GM21423 (cell line): ENCODE data around the gene SP9.

Experiments used
- ATAC-seq: cut with Tn5 transposase; IDR thresholded peaks from one replicate; pipeline ENCODE4 v1.9.1; 2021; ENCODE audit warnings: mild to moderate bottlenecking, moderate library complexity; ENCODE audit not compliant: unreplicated experiment

Gene SP9

GRCh38 chr2:174333372-174334277 is 1.1 kb upstream of the SP9 start:
- ATAC-seq, result no peak

DNA sequence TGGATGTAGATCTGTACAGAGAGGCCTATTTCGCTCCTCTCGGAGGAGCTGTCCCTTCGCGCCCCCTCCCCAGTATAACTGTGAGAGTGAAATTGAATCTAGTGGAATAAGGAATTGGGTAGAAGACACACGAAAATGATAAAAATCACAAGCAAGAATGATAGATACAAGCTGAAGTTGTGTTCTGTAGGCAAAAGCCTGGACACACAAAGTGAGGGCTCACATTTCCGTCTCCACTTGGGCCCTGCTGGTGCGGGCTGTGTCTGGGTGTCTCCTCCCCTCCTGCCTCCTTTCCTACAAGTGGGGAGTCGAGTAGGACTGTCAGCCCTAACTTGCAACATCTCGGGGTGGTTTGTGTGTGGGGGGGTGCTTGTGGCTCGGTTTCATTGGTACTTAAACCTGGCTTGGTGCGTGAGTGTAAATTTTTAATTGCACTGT is 457 bp upstream of the SP9 start:
- no peak for ATAC-seq

- no peak for ATAC-seq
These were observed 667 bp downstream of the SP9 start for GRCh38 chr2:174335254-174335987.

- no peak for ATAC-seq
These were observed 1.3 kb downstream of the SP9 start for GRCh38 chr2:174335988-174336500.

DNA sequence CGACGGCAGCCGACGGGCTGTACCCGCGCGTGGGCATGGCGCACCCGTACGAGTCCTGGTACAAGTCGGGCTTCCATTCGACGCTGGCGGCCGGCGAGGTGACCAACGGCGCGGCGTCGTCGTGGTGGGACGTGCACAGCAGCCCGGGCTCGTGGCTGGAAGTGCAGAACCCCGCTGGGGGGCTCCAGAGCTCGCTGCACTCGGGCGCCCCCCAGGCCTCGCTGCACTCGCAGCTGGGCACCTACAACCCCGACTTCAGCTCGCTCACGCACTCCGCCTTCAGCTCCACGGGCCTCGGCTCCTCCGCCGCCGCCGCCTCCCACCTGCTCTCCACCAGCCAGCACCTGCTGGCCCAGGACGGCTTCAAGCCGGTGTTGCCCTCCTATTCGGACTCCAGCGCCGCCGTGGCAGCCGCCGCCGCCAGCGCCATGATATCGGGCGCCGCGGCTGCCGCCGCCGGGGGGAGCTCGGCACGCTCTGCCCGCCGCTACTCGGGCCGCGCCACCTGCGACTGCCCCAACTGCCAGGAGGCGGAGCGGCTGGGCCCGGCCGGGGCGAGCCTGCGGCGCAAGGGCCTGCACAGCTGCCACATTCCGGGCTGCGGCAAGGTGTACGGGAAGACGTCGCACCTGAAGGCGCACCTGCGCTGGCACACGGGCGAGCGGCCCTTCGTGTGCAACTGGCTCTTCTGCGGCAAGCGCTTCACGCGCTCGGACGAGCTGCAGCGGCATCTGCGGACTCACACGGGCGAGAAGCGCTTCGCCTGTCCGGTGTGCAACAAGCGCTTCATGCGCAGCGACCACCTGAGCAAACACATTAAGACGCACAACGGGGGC is 2.0 kb downstream of the SP9 start:
- ATAC-seq, result peak; percentile 49

GRCh38 chr2:174337337-174338146 is 2.8 kb downstream of the SP9 start:
- ATAC-seq, result peak; percentile 16

DNA sequence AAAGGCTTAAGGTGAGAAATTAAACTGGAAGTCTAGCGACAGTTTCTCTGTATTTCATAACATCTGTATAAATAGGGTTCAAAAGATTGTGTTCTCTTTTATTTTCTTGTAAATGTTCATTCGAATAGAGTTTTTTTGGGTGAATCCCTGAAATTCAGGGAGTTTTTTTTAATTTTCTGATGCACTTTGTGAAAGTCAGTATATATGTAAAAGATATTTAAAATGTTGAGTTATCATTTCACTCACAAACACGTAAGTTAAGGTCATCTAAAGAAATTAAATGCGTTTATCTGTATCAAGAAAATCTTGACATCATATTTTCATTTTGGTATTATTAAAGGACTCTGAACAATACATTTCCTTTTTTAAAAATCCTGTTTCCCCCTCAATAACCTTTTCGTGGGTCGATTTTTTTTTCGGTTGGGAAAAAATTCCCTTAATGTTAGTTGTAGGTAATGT is 3.4 kb downstream of the SP9 start:
- ATAC-seq, result no peak

- ATAC-seq, result no peak
These were observed 4.2 kb downstream of the SP9 start for GRCh38 chr2:174338671-174339560.

DNA sequence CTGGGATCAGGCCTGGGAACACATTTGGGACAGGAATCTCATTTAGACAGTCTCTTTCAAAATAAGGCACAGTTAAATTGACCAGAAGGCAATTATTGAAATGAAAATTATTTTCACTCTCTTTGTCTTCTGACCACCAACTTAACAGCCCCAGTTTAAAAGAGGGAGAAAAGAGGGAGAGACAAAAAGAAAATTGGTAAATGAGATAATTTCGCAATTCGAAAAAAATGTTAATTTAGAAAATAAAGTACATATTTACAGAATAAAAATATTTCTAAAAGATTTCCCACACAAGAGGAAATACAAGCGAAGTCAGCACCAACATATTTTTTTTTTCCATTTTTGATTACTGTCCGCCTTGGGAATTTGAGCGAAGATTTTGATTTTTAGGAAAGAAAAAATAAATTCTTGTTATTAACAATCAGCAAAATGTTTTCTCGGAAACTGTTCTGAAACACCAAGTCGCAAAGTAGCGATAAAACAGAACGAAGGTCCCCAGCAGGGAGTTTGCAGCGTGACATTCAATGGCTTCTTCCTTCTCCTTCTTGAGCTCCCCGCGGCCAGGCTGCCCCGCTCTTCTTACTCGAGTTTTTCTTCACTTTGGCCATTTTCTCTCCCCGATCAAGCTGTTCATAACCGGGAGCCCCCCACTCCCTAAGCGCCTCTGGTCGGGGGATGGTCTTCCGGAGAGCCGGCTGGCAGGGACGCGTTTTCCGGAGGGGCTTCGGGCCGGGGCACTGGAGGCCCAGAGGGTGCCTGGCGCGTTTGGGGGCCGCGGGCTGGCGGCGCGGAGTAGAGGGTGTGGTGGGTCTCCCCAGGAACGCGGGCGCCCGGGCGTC is 5.0 kb downstream of the SP9 start:
- no peak for ATAC-seq

DNA sequence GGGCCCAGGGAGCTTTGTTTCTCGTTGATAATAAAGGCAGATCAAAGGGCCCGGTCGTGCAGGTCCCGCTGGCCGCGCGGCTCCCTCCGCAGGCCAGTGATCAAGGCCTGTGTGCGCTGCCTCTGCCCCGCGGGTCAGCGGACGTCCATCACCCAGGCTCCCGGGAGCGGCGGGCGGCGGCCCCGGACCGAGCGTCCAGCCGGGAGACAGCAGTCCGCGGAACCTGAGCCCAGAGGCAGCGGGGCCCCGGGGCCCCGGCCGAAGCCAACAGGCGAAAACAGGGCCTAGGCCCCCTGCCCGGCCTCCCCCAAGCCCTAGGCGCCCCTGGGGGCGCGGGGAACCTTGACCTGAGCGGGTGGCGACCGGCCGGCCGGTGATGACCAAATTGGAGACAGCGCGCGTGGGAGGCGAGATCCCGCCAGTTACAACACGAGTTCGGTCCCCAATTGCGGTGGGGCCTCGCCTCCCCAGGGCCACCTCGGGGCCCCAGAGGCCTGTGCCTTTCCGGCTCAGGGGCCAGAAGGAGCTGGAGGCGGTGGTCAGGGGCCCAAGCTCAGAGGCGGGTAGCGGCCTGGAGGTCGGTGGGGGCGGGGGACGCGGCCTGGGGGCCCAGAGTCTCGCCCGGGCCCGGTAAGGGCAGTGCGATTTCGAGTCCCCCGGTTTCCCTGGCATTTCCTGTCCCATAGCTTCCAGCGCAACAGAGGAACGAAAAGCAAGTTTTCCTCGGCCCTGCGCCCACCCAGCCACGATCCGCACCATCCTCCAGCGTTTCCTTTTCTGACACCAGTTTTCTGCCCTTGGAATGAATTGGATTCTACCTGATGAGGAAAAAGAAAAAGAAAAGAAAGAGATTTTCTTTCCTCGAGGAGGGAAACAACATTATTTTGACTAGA is 5.9 kb downstream of the SP9 start:
- no peak for ATAC-seq

GRCh38 chr2:174341293-174341994 is 6.7 kb downstream of the SP9 start:
- peak; percentile 51 for ATAC-seq

DNA sequence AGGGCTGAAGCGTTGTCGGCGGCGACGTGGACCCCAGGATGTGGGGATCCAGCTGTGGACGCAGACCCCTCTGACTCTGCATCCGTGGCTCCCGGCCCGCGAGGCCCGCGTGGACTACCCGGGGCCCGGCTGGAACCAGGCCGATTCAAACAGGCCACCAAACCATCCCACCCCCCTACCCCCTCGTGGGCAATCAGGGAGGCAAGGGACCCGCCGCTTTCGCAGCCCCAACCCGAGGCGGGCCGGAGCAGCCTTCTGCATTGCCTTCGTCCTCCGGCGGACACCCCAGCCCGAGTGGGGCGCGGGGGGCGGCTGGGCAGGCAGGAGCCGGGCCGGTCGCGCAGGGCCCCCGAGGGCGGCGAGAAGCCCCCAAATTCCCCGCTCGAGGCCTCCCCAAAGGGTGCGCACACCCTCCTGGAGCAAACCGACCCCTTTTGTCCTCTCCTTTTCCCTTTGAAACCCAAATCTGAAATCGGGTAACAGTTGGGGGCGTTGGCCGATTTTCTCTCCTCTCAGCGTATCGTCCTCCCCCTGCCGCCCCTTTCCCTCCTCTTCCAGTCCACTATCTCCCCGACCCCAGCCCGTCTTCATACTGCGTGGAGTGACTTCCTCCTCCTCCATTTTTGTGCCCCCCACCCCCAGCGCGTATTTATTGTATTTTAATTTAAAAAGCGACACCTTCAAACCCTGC is 7.4 kb downstream of the SP9 start:
- no peak for ATAC-seq

- ATAC-seq, result no peak
These were observed 8.1 kb downstream of the SP9 start for GRCh38 chr2:174342686-174343342.

- ATAC-seq, result no peak
These were observed 8.5 kb downstream of the SP9 start for GRCh38 chr2:174343343-174343622.

DNA sequence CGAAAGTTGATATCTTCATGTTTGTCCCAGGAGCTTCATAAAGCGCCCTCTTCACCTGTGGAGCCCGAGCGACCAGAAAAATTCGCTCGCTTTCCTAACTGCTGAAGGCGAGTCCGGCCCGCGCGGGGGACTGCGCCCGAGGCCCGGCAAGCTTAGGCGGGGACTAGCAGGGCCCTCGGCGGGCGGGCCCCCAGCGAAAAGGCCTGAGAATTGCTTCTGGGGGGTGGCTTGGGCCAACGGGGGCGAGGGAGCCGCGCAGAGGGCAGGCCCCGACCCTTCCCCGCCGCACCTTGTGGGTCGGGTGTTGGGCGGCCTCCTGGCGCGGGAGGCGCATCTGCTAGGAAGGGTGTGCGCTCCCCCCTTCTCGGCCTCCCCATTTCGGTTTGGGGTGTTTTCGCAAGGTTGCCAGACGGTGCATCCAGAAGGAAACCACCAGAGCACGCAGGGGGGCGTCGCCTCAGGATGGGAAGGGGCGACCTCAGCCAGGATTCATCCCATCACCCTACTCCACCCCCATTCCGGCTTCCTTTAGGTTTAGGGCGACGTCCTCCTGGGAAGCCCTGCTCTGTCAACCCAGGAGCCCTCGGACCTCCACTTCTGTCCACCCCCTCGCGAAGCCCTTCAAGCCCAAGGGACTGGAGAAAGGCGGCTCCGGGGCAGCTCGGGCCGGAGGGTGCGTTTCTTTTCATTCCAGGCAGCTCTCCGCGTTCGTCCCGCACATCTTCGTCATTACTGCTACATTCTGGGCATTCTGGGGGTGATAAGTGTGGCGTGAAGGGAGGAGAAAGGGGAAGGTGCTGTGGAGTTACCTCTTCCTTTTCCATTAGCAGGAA is 9.1 kb downstream of the SP9 start:
- ATAC-seq, result no peak
